Measurements from ENCODE around the gene EMX1. TPM values are rescaled to one million over a fixed set of nuclear protein-coding genes. Genes with fewer than 3 reads are reported as not detected.

EMX1 gene
- total and polyA plus RNA-seq, 12 donors, result 0.01 to 0.07 TPM; not detected in 10

- no peak overlapping the region for H3K4me3 ChIP-seq
- WGBS, 2 donors, result 91 to 95% methylated on average over 12 of the region's 12 CpGs
- ATAC-seq (no peak), DNase-seq (no peak)
- peaks cover 0 to 42% (median 24%) of the 10 kb centered on the region in 7 donors for H3K27me3 ChIP-seq
- H3K27ac ChIP-seq, result no peak overlapping the region
- H3K9me3 ChIP-seq, result no peaks in the 10 kb centered on the region
- no peaks in the 10 kb centered on the region for H3K36me3 ChIP-seq
- peaks cover 0 to 13% (median 4%) of the 10 kb centered on the region in 9 donors for H3K4me1 ChIP-seq
- intact Hi-C loops (cut with DNase I), result no loop called here
- TF ChIP-seq CTCF (IDR thresholded peaks at IDR 0.05), result no peak
Measured at GRCh38 chr2:72933646-72934151, 16.4 kb downstream of the EMX1 start.

GRCh38 chr2:72934683-72935610, 17.6 kb downstream of the EMX1 start:
- Histone ChIP-seq H3K27ac (no peak overlapping the region), H3K9me3 (no peaks in the 10 kb centered on the region), H3K4me1 (peaks cover 0 to 13% (median 4%) of the 10 kb centered on the region in 9 donors), H3K4me3 (no peak overlapping the region), H3K27me3 (peaks cover 0 to 30% (median 15%) of the 10 kb centered on the region in 7 donors), H3K36me3 (no peaks in the 10 kb centered on the region)
- no peak for DNase-seq
- TF ChIP-seq CTCF (IDR thresholded peaks at IDR 0.05), result peak in 4 of 9 donors; percentile 12 to 24 (median 18)
- intact Hi-C loops (cut with DNase I), result no loop called here
- no peak for ATAC-seq
- WGBS, 2 donors, result 83 to 88% methylated on average over 14 of the region's 14 CpGs

- Histone ChIP-seq H3K36me3 (no peaks in the 10 kb centered on the region), H3K27me3 (peaks cover 0 to 23% (median 10%) of the 10 kb centered on the region in 7 donors), H3K4me1 (peaks cover 0 to 13% (median 4%) of the 10 kb centered on the region in 9 donors), H3K27ac (no peak overlapping the region), H3K4me3 (no peak overlapping the region), H3K9me3 (no peaks in the 10 kb centered on the region)
- no peak for TF ChIP-seq CTCF (IDR thresholded peaks at IDR 0.05)
- intact Hi-C loops (cut with DNase I), result no loop called here
- DNase-seq (no peak), ATAC-seq (no peak)
- 88 to 90% methylated on average over 2 of the region's 2 CpGs for WGBS, 2 donors
Measured at GRCh38 chr2:72935611-72935957, 18.3 kb downstream of the EMX1 start.

GRCh38 chr2:72936660-72937355, 19.5 kb downstream of the EMX1 start:
- Histone ChIP-seq H3K27me3 (peaks cover 0 to 15% (median 2%) of the 10 kb centered on the region in 7 donors), H3K4me3 (no peak overlapping the region), H3K9me3 (no peaks in the 10 kb centered on the region), H3K36me3 (no peaks in the 10 kb centered on the region), H3K27ac (no peak overlapping the region), H3K4me1 (peaks cover 0 to 13% (median 4%) of the 10 kb centered on the region in 9 donors)
- intact Hi-C loops (cut with DNase I), result no loop called here
- WGBS, 2 donors, result 66 to 68% methylated on average over 19 of the region's 19 CpGs
- TF ChIP-seq CTCF (IDR thresholded peaks at IDR 0.05), result no peak
- DNase-seq (no peak), ATAC-seq (no peak)
